Fibroblast of gingiva (primary cell): ENCODE measurements around the gene MB21D2.

Source experiments
- DNase-seq: peaks from one replicate; pipeline ENCODE4 v3.0.0-alpha.2; 2011; ENCODE audit warnings: low read depth

The MB21D2 gene

DNA sequence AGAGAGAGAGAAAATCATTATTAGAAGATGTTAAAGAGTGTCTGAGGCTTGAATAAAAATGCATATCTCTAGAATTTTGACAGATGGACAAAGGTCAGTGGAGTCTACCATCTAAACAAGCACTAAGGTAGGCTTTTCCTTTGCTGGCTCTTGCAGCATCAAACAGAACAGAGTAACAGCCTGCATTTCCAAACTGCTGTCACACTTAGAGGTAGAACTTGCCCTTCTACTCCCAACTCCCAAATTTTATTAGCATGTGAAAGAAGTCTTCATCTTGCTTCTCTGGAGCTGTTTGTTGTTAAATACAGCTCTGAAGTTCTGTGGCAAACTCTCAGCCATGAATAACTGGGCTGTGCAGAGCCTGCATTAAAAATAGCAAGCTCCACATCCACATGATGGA lies 4.1 kb upstream of the MB21D2 start:
- DNase-seq: no peak

DNA sequence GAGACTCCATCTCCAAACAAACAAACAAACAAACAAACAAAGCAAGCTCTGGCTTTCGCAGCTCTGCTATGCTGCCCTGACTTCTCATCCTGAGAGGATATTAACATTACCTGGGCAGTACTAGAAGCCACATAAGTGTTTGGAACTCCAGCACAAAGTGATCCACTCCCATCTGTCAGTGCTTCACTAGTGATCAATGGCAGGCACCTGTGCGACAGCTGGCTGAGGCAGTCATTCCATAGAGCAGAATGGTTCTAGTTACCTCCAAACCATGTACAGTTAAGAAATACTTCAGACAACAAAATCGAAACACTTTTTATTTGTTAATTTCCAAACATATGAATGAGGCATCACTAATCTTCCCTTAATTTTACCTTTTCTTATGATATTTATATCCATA lies 2.8 kb upstream of the MB21D2 start:
- DNase-seq: no peak

DNA sequence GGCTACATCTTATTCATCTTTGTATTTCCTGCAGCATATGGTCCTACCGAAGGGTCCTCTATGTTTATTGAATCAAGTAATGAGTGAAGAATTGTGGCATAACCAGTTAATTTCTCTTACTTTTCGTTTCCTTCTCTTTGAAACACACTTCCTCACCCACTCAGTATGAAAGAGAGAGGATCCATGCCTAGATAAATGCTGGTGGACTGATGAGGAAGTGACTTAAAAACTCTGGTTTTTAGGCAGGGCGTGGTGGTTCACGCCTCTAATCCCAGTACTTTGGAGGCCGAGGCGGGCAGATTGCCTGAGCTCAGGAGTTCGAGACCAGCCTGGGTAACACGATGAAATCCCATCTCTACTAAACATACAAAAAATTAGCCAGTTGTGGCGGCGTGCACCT lies 2.2 kb upstream of the MB21D2 start:
- DNase-seq: no peak

DNA sequence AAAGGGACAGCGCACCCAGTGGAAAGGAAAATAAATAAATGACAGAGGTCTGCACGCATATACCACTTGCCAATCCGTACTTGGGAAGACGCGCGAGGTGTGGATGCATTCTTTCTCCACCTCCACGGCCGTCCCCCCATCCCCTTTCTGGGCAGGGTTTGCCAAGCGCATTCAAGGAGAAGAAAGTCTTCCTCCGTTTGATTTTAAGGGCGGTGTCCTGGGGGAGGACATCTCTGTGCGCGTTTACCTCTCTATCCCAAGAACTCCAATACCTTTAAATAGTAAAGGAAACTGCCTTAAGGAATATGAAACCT lies 576 bp upstream of the MB21D2 start:
- DNase-seq: no peak

DNA sequence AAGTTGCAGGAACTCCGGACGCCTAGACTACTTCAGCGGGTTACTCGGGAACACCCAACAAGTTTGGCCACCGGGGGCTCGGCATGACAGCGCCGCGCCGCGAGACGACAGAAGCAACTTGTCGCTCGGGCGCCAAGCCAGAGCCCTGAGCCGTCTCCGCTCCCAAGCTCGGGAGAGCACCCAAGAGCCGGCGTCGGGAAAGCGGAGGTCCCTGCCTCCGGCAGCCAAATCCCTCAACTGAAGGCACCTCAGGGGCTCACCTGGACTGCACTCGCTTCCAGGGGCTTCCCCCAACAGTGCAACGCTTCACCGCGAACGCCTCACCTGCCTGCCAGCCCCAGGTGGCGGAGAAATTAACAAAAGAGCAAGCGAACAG lies 640 bp downstream of the MB21D2 start:
- peak; percentile 50 for DNase-seq

DNA sequence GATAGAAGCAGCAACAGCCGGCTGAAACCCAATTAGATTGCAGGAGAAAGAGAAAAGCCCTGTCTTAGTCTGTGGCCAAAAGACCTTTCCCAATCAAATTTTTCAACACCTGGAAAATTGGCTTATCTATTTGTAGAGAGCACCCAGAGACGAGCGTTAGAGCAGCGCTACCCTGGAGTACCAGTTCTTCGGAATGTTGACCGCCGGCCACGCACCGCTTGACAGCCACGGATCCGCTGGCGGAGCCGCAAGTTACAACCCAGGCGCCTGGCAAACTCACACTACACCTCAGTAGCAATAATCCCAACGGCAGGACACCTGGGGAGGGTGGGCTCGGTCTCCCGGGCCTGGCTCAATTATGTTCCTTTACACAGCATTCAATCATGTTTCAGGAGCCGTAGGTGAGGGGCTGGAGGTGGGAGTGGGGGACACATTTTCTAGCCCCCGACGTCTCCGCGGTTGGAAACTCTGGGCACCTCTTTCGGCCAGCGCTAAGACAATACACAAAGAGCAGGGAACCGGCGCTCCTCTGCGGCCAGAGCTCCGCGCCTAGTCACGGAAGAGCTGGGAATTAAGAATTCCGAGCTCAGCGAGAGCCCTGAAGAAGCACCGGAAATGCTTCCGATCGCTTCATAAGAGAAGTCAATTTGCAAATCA lies 1.2 kb downstream of the MB21D2 start:
- peak; percentile 5 for DNase-seq

DNA sequence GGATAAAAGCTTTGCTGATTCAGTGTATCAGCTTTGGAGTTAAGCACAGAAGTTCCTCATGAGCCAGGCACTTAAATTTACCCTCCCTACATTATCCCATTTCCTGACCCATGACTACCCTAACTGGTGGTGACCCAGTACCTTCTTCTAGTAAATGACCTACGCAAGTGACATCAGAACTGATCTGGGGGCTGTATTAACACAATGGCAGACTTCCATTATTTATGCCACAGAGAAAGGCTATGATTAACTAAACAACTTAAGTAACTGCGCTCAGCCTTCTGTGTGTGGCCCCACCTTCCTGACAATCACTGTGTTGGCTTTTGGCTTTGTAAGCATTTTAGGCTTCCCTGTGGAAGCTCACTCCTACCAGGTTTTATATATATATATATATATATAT lies 1.9 kb downstream of the MB21D2 start:
- no peak for DNase-seq

DNA sequence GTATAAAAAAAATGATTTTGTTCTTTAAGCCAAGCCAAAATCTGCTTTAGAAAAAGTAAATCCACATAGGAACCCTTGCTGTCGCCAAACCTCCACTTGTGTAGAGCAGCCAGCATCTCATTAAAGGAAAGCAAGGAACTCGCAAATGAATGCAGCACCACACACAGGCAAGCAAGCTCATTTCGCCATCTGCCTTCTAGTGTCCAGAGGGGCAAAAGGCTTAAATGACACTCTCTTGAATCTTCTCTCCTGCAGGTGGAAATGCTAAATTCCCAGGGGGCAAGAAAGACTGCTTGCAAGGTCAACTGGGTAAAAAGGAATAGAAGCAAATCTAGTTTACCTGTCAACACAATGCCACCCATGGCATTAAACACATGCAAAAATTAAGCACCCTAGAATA lies 2.4 kb downstream of the MB21D2 start:
- peak; percentile 59 for DNase-seq

DNA sequence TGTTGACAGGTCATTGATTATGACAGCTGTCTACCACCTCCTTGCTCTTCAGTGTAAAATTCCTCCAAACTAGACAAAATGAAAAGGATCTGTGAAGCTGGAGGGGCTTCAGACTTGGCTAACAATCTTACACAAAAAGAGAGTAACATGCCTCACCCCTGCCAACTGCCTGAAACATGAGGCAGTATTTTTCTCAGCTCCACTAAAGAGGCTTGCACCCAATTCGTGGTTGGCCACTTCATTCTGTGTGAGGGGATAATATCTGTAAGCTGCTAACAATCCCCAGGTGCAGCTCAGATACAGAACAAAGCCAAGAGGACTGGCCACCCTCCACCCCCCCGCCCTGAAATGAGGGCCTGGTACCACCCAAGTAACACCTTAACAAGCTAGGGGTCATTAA lies 2.8 kb downstream of the MB21D2 start:
- no peak for DNase-seq

DNA sequence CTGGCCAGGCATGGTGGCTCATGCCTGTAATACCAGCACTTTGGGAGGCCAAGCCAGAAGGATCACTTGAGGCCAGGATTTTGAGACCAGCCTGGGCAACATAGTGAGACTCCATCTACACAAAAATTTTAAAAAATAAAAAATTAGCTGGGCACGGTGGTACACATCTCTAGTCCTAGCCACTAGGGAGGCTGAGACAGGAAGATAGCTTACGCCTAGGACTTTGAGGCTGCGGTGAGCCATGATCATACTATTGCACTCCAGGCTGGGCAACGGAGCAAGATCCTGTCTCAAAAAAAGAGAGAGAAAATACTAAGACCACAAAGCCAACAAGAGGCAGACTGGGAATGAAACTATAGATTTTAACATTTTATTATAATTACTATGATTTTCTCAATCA lies 4.1 kb downstream of the MB21D2 start:
- DNase-seq: no peak

DNA sequence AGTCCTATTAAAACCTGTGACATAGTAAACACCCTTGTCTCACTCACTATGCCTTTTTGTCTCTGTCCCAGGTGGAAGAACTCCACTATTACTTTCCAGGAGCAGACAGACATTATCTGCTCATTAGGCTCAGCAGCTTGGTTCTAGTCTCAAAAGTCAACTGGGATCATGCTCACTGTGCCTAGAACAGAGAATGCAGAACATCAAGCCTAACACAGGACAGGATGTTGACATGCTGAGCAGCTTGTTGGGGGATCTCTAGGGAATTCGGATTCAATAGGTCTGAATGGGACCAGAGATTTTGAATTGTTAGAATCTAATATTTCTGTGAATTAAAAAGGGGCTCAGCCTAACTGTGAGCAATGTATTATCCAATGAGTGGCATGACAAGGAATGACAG lies 6.4 kb downstream of the MB21D2 start:
- no peak for DNase-seq

DNA sequence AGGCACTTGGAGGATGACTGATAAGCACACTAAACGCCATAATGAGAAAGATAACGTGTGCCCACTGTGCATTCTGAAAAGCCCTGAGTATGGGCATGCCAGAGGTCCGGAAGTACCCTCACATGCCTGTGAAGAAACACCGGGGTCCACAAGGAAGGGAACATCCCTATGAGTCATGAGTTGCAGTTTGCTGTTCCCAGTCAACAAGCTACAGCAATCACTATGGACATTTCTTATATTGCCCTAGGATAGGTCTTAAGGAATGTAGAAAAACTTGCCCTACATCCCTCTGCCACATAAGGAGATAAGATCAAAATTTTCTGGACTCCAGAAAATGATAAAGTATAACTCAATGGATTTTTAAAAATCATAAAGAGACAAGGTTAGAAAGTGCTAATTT lies 9.9 kb downstream of the MB21D2 start:
- no peak for DNase-seq

DNA sequence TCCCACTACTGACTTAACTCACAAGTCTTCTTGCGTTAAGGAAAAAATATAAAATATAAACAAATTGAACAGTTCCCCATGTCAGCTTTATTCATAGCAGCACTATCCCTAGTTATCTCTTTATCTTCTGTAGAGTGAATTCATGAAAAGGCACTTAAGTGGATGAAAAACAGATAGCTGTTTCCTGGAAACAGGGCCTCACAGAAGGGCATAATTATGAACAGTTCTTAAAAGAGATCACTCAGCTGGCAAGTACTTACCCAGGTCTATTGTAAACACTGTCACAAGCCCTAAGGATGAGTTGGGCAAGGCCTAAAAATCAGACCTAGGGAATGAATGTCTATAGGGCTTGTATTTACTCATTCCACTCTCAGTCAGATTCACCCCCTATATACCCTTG lies 10.7 kb downstream of the MB21D2 start:
- peak; percentile 30 for DNase-seq

DNA sequence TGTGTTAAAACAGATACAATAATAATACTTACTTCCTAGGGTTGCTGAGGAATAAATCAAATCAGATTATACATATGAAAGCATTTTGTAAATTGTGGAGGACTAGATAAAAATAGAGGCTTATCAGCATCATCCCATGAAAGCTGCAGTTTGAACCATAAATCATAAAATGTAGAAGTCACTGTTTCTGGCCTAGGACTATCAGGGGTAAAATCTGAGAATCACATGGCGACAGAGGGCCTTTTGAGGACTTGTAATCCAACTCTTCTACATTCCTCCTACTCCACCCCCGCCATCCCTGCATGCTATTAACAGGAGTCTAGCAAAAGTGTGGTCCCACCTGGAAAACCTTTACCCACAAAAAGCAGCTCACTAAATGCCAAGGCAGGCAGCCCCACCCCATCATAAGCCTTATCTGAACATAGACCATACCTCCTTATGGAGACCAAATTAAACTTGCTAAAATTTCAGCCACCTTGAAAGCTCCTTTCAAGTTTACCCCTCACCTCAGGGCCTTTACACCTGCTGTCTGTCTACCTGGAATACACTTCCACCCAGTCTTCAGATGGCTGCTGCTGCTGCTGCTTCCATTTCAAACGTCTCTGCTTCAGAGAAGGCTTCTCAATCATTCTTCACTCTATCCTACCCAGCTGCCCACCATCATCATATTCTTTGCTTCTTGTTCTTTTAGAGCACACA lies 11.5 kb downstream of the MB21D2 start:
- DNase-seq: no peak

DNA sequence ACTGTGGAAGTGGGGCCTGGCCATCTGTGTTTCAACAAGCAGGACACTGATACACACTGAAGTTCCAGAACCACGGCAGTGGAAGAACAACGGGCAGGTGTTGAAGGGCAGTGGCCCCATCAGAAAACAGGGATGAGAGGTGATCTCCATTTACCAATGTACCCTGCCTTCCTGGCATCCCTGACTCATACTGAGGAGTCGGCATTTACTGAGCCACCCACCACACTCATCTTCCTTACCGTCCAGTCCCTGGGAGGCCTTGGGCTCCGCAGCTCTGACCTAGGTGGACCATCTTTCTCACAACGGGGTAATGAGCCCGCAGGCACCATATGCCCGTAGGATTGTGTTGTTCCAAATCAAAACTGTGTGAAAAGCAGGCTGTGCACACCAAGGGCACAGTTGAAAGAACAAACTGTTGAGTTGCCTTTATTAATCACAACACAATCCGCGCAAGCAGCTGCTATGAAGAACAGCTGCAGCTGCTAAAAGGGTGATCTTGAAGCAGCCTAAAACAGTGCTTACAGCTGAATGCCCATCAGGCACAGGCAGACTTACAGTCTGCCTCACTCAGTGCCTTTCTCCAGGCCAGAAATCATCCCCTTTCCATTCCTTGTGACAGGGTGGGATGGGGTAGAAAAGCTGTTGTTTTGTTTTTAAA lies 12.9 kb downstream of the MB21D2 start:
- DNase-seq: no peak

DNA sequence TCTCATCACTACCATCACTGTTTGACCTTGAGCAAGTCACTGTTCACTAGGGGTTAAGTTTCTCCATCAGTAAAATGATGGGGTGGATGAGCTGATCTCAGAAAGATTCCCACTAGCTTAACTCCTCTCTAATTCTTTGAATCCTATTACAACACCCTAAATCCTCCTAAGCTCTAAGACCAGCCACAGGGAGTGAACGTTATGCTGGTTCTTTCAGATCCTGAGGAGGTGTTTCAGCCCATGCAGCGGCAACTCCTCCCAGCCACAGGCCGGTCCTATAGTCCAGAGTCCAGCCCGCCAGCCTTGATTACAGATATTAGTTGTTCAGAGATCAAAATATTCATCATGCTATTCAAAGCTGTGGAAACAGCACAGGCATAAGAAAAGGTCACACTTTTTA lies 15.1 kb downstream of the MB21D2 start:
- DNase-seq: no peak

DNA sequence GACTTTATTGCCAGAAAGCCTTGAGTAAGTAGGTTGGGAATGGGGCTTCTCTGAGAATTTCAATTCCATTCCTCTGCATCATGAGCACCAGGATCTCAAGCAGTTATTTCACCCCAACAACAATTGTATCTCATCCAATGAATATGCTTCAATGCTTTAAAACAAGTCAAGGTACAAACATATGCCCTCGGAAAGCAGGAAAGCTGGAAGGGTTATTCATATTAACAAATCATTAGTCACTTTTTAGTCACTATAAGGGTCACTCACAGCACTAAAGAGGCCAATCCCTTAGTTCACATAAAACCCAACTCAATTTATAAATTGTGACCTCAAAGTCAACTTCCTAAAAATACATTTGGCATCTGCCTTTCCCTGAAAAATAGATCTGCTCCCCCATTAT lies 16.2 kb downstream of the MB21D2 start:
- peak; percentile 50 for DNase-seq

DNA sequence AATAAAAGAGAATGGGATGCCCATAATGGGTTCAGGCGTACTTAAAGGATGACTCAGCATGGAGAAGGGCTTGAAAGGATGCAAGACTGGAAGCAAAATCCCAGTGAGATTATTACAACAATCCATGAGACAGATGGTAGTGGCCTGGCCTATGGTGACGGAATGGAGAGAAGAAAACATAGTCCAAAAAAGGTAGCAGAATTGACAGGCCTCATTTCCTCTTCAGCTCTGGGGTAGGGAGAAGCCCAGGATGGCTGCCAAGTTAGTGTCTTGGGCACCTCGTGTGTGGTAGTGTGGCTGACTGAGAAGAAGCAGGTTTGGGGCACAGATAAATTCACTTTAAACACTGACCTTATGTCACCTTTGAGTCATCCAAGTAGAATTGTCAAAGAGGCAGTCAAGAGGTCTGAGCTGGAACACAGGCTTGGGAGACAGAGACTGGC lies 18.1 kb downstream of the MB21D2 start:
- DNase-seq: peak; percentile 74

DNA sequence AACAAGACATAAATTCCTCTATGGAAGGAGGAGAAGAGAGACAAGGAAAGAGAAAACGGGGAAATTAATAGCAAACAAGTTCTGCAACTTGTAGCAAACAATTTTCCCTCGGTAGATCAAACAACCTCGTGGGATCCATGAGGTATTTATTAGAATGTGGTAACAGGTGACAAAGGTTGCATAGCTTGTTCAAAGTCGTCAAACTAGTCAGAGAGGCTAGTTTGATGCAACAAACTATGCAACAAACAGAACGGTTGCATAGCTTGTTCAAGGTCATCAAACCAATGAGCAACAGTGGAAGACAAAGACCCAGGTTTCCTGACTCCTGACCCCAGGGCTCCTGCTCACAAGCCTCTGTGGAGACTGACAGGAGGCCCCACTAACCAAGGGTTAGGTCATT lies 20.7 kb downstream of the MB21D2 start:
- DNase-seq: no peak

DNA sequence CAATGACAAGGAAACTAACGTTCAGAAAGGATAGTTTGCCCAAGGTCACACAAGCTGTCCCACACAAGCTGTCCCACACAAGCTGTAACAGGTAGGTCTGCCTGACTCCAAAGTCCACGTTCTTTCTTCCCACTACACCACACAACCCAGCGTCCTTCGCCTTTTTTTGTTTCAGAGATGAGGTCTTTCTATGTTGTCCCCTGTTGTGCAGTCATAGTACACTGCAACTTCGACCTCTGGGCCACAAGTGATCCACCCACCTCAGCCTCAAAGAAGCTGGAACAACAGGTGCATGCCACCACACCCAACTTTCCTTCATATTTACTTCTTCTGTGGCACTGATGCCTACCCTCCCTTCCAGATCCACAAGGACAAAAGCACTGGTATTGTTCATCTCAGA lies 21.4 kb downstream of the MB21D2 start:
- no peak for DNase-seq

DNA sequence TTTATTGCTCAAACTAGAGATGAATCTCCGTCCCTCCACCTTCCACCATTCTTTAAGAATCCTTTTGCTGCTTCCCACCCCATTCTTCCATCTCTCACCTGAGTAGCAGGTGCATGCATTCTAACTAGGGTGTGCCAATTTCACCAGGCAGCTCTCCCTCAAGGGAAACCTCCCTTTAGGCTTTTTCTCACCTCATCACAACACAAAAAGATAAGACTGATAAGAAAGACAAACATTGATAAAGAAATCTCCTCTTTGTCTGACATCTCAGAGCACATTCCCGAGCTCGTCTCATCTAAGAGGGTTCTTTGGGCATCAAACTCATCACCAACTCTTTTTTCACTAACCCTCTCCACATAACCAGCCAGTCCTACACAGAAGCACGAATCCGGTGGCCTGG lies 23.0 kb downstream of the MB21D2 start:
- no peak for DNase-seq

DNA sequence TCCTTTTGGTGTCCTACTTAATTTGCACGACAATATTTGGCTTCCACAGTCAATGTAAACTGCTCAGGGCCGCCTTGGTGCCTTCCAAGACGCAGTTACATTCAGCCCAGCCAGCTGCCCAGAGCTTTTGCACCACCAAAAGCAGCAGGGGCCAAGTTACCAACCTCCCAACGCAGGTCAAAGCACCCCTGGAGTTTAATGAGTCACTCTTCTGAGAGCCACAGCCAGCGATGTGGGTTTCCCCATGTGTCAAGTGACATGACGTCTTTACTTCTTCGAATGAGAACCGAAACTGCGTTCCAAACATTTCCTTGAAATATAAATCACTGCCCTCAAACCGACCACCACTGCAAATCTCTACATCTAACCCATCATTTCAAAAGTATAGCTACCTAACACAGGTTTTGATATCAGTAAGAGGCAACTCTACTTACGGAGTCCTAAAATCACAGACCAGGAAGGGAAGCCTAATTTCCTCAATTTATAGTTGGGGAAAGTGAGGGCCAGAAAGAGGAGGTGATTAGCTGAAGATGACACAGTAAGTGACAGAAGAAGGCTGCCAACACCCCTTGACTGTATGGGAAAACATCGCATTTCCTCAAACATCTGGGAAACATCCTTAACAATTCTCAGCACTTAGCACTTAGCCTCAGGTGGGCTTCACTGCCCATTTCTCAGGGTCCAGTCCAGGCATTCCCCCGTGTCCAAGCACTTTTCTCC lies 24.5 kb downstream of the MB21D2 start:
- DNase-seq: peak; percentile 86
